ENCODE measurements around the gene IFFO2. TPM values are rescaled to one million over a fixed set of nuclear protein-coding genes. Genes with fewer than 3 reads are reported as not detected.

The IFFO2 gene
- total and polyA plus RNA-seq, 9 donors = 4.2 to 7.6 (median 6.7) TPM

- peak; percentile 86 for DNase-seq
- Histone ChIP-seq H3K4me3 (ENCODE audit: low read length) (no peak overlapping the region), H3K36me3 (ENCODE audit: control insufficient read depth, insufficient read depth, low read length) (no peaks in the 10 kb centered on the region), H3K27me3 (ENCODE audit: control insufficient read depth, insufficient read depth, low read length) (no peaks in the 10 kb centered on the region), H3K9me3 (replicated peaks; ENCODE audit: control insufficient read depth, low read depth, low read length) (no peaks in the 10 kb centered on the region), H3K27ac (ENCODE audit: low read length) (peak overlapping the region; percentile 66), H3K4me1 (ENCODE audit: control insufficient read depth, insufficient read depth, low read length) (peaks cover 79% of the 10 kb centered on the region)
- WGBS (ENCODE audit: insufficient coverage) = 28% methylated on average over 12 of the region's 14 CpGs
Observed at GRCh38 chr1:18945401-18945849, 11.1 kb downstream of the IFFO2 start.

- WGBS (ENCODE audit: insufficient coverage) = 77% methylated on average over 2 of the region's 2 CpGs
- H3K36me3 ChIP-seq (ENCODE audit: control insufficient read depth, insufficient read depth, low read length) = no peaks in the 10 kb centered on the region
- H3K4me1 ChIP-seq (ENCODE audit: control insufficient read depth, insufficient read depth, low read length) = peaks cover 79% of the 10 kb centered on the region
- no peaks in the 10 kb centered on the region for H3K27me3 ChIP-seq (ENCODE audit: control insufficient read depth, insufficient read depth, low read length)
- H3K4me3 ChIP-seq (ENCODE audit: low read length) = no peak overlapping the region
- H3K9me3 ChIP-seq (replicated peaks; ENCODE audit: control insufficient read depth, low read depth, low read length) = no peaks in the 10 kb centered on the region
- DNase-seq = no peak
- H3K27ac ChIP-seq (ENCODE audit: low read length) = peak overlapping the region; percentile 66
Observed at GRCh38 chr1:18944810-18945209, 11.7 kb downstream of the IFFO2 start.

DNA sequence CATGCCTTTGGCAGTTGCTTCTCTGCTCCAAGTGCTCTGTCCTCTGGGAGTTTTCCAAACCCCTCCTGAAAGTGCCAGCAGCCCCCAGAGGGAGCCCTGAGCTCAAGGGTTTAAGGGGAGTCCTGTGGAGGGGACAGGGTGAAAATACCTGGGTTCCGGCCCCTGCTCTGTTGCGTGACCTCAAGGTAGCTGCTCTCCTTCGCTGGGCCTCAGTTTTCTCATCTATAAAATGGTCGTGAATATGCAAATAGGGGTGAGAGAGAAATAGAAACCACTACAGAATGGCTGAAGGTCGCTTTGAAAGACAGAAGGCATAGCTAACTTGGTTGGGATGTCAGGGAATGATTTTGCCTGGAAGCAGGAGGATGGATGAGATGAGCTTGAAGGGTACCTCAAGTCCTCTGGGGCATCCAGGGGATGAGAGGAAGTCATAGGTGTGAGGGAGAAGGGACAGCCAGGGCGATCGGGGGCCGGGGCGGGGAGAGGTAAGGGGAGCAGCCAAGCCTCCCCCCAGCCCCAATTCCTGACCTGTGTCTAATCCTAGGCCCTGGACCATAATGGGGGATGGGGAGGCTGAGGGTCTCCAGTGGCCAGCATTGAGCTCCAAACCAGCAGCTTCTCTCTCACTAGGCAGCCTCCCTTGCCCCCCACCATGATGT, 12.4 kb downstream of the IFFO2 start:
- Histone ChIP-seq H3K27ac (ENCODE audit: low read length) (no peak overlapping the region), H3K27me3 (ENCODE audit: control insufficient read depth, insufficient read depth, low read length) (no peaks in the 10 kb centered on the region), H3K4me1 (ENCODE audit: control insufficient read depth, insufficient read depth, low read length) (peaks cover 79% of the 10 kb centered on the region), H3K4me3 (ENCODE audit: low read length) (no peak overlapping the region), H3K9me3 (replicated peaks; ENCODE audit: control insufficient read depth, low read depth, low read length) (no peaks in the 10 kb centered on the region), H3K36me3 (ENCODE audit: control insufficient read depth, insufficient read depth, low read length) (no peaks in the 10 kb centered on the region)
- no peak for DNase-seq
- WGBS (ENCODE audit: insufficient coverage) = 83% methylated on average over 8 of the region's 9 CpGs

- peaks cover 79% of the 10 kb centered on the region for H3K4me1 ChIP-seq (ENCODE audit: control insufficient read depth, insufficient read depth, low read length)
- no peak for DNase-seq
- no peaks in the 10 kb centered on the region for H3K36me3 ChIP-seq (ENCODE audit: control insufficient read depth, insufficient read depth, low read length)
- H3K9me3 ChIP-seq (replicated peaks; ENCODE audit: control insufficient read depth, low read depth, low read length) = no peaks in the 10 kb centered on the region
- 100% methylated on average over 2 of the region's 4 CpGs for WGBS (ENCODE audit: insufficient coverage)
- no peaks in the 10 kb centered on the region for H3K27me3 ChIP-seq (ENCODE audit: control insufficient read depth, insufficient read depth, low read length)
- H3K4me3 ChIP-seq (ENCODE audit: low read length) = no peak overlapping the region
- no peak overlapping the region for H3K27ac ChIP-seq (ENCODE audit: low read length)
Observed at GRCh38 chr1:18943162-18943561, 13.3 kb downstream of the IFFO2 start.

DNA sequence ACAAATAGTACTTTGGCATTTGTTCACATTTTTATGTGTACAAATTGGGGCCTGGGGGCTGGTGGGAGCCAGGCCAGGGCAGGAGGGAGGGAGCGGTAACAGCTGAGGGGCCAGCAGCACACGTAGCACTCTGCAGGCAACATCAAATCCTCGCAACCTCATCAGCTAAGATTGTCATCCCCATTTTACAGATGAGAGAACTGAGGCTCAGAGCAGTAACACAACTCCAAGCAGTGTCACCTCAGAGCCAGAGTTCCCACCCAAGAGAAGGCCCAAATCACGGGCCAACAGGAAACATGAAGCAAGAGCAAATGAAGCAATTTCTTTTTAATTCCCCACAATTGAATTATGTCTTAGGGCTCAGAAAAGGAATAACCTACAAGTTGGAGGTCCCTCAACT, 14.1 kb downstream of the IFFO2 start:
- Histone ChIP-seq H3K4me3 (ENCODE audit: low read length) (no peak overlapping the region), H3K27me3 (ENCODE audit: control insufficient read depth, insufficient read depth, low read length) (no peaks in the 10 kb centered on the region), H3K4me1 (ENCODE audit: control insufficient read depth, insufficient read depth, low read length) (peaks cover 74% of the 10 kb centered on the region), H3K27ac (ENCODE audit: low read length) (peak overlapping the region; percentile 84), H3K36me3 (ENCODE audit: control insufficient read depth, insufficient read depth, low read length) (no peaks in the 10 kb centered on the region), H3K9me3 (replicated peaks; ENCODE audit: control insufficient read depth, low read depth, low read length) (no peaks in the 10 kb centered on the region)
- no peak for DNase-seq
- 100% methylated on average over 1 of the region's 4 CpGs for WGBS (ENCODE audit: insufficient coverage)

- Histone ChIP-seq H3K4me3 (ENCODE audit: low read length) (no peak overlapping the region), H3K27ac (ENCODE audit: low read length) (peak overlapping the region; percentile 84), H3K36me3 (ENCODE audit: control insufficient read depth, insufficient read depth, low read length) (no peaks in the 10 kb centered on the region), H3K4me1 (ENCODE audit: control insufficient read depth, insufficient read depth, low read length) (peaks cover 68% of the 10 kb centered on the region), H3K9me3 (replicated peaks; ENCODE audit: control insufficient read depth, low read depth, low read length) (no peaks in the 10 kb centered on the region), H3K27me3 (ENCODE audit: control insufficient read depth, insufficient read depth, low read length) (no peaks in the 10 kb centered on the region)
- DNase-seq = peak; percentile 85
- WGBS (ENCODE audit: insufficient coverage) = 29% methylated on average over 9 of the region's 18 CpGs
Observed at GRCh38 chr1:18941221-18942141, 15.0 kb downstream of the IFFO2 start.

DNA sequence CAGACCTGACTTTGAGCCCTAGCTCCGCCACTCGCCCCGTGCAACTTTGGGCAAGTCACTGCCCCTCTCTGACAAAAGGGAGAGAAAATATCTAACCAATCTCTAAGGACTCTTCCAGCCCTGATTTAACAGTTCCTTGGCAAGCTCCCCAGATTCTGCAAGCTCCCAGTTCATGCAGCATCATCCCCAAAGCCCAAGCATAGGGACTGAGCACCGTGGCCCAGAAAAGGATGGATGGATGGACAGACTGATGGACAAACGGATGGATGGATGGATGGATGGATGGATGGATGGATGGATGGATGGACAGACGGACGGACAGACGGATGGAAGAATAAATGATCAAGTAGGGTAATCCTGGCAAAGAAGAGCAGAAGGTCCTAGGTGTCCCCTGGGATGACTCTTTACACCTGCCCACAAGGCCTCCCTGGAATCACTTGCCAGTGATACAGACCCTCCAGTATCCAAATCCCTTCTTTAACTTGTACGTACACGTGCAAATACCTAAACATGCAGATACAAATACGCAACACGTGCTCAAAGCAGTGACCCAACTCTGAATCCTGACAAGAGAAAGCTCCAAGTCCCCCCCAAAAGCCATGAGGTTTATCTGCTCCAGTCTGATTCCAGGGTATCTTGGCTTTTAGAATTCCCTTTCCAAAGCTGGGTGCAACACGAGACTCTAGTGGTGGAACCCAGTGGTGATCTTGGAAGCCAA, 16.0 kb downstream of the IFFO2 start:
- peak overlapping the region; percentile 84 for H3K27ac ChIP-seq (ENCODE audit: low read length)
- 80% methylated on average over 8 of the region's 13 CpGs for WGBS (ENCODE audit: insufficient coverage)
- H3K4me1 ChIP-seq (ENCODE audit: control insufficient read depth, insufficient read depth, low read length) = peaks cover 60% of the 10 kb centered on the region

DNA sequence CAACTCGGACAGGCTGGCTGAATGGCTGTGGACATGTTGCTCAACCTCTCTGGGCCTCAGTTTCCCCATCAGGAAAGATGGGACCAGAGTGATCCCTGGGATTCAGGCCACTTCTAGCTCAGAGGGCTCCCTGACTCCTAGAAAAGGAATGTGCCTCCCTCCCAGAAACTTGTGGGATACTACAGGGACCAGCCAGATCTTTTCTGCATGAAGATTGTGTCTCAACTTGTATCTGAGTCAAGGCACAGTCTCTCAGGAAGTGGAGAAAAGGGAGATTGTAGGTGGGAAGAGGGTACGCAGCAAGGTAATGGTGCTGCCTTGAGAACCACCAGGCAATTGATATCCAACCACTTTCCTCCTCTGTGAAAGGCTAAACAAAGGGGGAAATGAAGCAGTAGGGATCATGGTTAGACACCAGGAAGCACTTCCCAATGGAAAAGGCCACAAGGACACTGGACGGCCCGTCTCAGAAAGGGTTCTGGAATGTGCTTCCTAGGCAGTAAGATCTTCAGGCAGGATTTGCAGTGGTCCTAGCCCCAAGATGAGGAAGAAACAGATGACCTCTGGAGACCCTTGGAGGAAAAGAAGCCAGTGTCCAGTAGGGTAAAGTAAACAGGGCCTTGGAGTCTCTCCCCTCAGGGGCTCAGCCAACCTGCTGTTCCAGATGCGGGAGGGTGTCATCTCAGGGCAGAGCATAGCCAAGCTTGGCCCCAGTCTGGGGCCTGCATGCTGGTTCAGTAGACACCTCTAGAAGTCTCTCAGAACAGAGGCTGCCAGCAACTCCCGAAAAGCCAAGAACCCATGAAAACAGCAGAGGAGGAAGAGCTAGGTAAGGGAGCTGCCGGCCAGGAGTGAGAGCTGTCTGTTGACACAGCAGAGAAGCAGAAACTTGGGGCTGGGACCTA, 16.8 kb downstream of the IFFO2 start:
- H3K9me3 ChIP-seq (replicated peaks; ENCODE audit: control insufficient read depth, low read depth, low read length) = no peaks in the 10 kb centered on the region
- DNase-seq = no peak
- no peaks in the 10 kb centered on the region for H3K27me3 ChIP-seq (ENCODE audit: control insufficient read depth, insufficient read depth, low read length)
- no peak overlapping the region for H3K4me3 ChIP-seq (ENCODE audit: low read length)
- H3K27ac ChIP-seq (ENCODE audit: low read length) = no peak overlapping the region
- no peaks in the 10 kb centered on the region for H3K36me3 ChIP-seq (ENCODE audit: control insufficient read depth, insufficient read depth, low read length)
- peaks cover 52% of the 10 kb centered on the region for H3K4me1 ChIP-seq (ENCODE audit: control insufficient read depth, insufficient read depth, low read length)
- 60% methylated on average over 5 of the region's 7 CpGs for WGBS (ENCODE audit: insufficient coverage)

More for the DNA sequence above, 16.0 kb downstream of the IFFO2 start:
- no peaks in the 10 kb centered on the region for H3K9me3 ChIP-seq (replicated peaks; ENCODE audit: control insufficient read depth, low read depth, low read length)
- H3K27me3 ChIP-seq (ENCODE audit: control insufficient read depth, insufficient read depth, low read length) = no peaks in the 10 kb centered on the region
- no peaks in the 10 kb centered on the region for H3K36me3 ChIP-seq (ENCODE audit: control insufficient read depth, insufficient read depth, low read length)
- H3K4me3 ChIP-seq (ENCODE audit: low read length) = no peak overlapping the region
- DNase-seq = no peak

DNA sequence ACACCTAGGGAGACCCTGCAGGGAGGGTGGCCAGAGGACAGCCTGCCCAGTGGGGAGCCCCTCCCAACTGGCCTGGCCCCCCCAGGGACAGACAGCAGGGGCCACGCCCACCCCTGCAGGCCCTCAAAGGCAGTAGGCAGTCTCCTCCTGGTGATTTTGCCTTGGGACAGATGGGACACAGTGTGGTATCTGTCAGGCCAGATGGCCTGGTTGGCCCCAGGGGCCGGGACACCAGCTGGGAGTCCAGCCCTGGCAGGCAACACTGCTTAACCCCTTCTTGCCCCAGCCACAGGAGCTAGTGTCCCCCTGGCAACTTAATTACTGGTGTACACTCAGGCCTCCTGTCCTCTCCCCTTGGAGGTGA, 17.8 kb downstream of the IFFO2 start:
- H3K4me1 ChIP-seq (ENCODE audit: control insufficient read depth, insufficient read depth, low read length) = peaks cover 47% of the 10 kb centered on the region
- H3K27me3 ChIP-seq (ENCODE audit: control insufficient read depth, insufficient read depth, low read length) = no peaks in the 10 kb centered on the region
- WGBS (ENCODE audit: insufficient coverage) = 83% methylated on average over 1 of the region's 2 CpGs
- H3K4me3 ChIP-seq (ENCODE audit: low read length) = no peak overlapping the region
- peak; percentile 69 for DNase-seq
- no peaks in the 10 kb centered on the region for H3K9me3 ChIP-seq (replicated peaks; ENCODE audit: control insufficient read depth, low read depth, low read length)
- peak overlapping the region; percentile 63 for H3K27ac ChIP-seq (ENCODE audit: low read length)
- H3K36me3 ChIP-seq (ENCODE audit: control insufficient read depth, insufficient read depth, low read length) = no peaks in the 10 kb centered on the region
